ENCODE data around the gene IFNA14.
"Not testable (repeated sequence)": the region's sequence is repeated elsewhere in the genome, so short reads cannot be mapped to it uniquely, and the experiment has no call there.

The IFNA14 gene

DNA sequence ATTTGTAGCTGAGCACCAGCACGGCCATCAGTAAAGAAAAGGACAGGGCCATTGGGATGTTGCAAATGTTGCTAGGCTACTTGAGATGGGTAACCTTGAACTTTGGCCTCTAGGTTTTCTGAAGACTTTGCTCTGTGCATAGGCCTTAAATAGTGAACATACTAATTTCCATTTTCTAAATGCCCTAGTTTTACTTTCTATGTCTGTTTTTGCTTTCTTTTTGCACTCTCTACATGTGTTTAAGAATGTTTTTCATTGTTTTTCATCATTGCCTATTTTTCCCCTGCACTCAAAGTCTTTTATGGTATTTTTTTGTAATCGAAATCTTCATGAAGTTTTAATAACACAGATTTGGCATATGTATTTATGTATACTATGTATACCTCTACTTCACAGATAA lies 11.7 kb downstream of the IFNA14 start, which contains the start of gene IFNA17:
Gene IFNA17 (minus strand): TSS at position 101 of the 400 bp plus-strand sequence. CDS start 49 bp downstream, at position 52.
- no peak within 1 kb of the TSS for H3K27ac ChIP-seq
- DNase-seq (ENCODE audit: low spot score) = no peak
- ChIA-PET CTCF (no interaction called here), POLR2A (ENCODE audit: low non-redundant PET) (no interaction called here)
- TF ChIP-seq, protein P1, sequence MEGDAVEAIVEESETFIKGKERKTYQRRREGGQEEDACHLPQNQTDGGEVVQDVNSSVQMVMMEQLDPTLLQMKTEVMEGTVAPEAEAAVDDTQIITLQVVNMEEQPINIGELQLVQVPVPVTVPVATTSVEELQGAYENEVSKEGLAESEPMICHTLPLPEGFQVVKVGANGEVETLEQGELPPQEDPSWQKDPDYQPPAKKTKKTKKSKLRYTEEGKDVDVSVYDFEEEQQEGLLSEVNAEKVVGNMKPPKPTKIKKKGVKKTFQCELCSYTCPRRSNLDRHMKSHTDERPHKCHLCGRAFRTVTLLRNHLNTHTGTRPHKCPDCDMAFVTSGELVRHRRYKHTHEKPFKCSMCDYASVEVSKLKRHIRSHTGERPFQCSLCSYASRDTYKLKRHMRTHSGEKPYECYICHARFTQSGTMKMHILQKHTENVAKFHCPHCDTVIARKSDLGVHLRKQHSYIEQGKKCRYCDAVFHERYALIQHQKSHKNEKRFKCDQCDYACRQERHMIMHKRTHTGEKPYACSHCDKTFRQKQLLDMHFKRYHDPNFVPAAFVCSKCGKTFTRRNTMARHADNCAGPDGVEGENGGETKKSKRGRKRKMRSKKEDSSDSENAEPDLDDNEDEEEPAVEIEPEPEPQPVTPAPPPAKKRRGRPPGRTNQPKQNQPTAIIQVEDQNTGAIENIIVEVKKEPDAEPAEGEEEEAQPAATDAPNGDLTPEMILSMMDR (conservative IDR thresholded peaks at IDR 0.05; ENCODE audit: low read depth) = no peak

DNA sequence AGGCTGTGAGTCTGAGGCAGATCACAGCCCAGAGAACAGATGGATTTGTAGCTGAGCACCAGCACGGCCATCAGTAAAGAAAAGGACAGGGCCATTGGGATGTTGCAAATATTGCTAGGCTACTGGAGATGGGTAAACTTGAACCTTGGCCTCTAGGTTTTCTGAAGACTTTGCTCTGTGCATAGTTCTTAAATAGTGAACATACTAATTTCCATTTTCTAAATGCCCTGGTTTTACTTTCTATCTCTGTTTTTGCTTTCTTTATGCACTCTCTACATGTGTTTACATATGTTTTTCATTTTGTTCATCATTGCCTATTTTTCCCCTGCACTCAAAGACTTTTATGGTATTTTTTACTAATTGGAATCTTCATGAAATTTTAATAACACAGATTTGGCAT lies 22.6 kb downstream of the IFNA14 start, which contains the start of gene IFNA16:
Gene IFNA16 (minus strand): TSS at position 101 of the 400 bp plus-strand sequence. CDS start 6 bp downstream, at position 95.
- CTCF ChIA-PET; H3K27ac ChIP-seq; POLR2A ChIA-PET (ENCODE audit: low non-redundant PET); DNase-seq (ENCODE audit: low spot score): not testable (repeated sequence)

DNA sequence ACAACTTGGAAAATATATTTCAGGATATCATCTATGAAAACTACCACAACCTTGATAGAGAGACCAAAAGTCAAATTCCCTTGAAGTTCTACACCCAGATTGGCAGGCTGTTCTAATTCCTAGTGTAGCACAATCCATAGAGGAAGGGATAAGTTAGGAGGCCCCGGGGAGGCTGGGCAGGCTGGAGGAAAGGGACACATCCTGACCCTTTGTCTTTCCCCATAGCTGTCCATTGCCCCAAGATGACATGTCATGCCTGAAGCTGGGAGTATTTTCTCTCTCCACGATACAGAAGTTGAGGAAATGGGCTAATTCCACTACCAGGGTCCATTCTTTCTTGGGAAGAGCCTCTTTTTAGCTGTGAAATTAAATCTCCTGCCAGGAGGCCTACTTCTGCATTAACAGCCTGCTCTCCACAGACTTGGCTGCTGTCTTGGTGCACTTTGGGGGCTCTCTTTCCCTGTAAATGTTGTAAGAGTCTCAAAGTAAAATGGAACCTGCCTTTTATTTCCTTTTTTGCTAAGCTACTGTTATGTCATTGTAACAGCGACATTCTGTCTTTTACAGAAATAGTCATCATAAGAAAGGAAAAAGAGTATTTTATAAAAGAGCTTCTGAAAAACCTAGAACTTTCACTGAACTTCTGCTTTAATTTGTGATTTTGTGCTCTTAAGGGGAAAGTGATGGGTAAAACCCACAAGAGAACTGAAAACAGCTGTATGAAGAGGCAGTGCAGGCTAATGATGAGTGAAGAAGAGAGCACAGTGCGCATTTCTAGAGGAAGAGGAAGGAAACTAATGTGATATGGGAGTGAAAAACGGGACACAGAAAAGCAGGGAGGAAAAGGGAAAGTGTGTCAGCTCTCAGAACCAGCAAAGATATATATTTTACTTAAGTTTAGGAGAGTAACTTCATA lies 26.1 kb downstream of the IFNA14 start:
- DNase-seq (ENCODE audit: low spot score); H3K27ac ChIP-seq; POLR2A ChIA-PET (ENCODE audit: low non-redundant PET): not testable (repeated sequence)
- CTCF ChIA-PET = interaction anchor here (0.7 kb wide), 1 partner anchor 11 kb away, joined by 3 read pairs; no protein-coding TSS in a partner anchor

DNA sequence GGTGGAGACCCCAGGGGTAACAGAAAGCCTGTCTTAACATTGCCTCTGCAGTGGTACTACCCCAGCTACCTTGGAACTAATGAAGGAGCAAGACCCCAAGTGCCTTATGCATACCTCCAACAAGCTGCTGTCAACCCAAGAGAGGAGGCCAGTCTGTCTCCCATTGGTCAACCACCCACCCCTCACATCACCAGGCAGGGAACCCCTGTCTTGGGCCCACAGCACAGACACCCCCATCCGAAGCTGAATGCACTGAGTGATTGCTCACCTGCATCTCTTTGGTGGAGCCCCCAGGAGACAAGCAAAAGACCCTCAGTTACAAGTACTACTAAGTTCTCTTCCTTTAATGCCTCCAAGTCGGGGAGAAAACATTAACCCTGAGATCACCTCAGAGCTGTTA lies 27.6 kb downstream of the IFNA14 start:
- DNase-seq (ENCODE audit: low spot score); POLR2A ChIA-PET (ENCODE audit: low non-redundant PET); CTCF ChIA-PET; H3K27ac ChIP-seq: not testable (repeated sequence)

DNA sequence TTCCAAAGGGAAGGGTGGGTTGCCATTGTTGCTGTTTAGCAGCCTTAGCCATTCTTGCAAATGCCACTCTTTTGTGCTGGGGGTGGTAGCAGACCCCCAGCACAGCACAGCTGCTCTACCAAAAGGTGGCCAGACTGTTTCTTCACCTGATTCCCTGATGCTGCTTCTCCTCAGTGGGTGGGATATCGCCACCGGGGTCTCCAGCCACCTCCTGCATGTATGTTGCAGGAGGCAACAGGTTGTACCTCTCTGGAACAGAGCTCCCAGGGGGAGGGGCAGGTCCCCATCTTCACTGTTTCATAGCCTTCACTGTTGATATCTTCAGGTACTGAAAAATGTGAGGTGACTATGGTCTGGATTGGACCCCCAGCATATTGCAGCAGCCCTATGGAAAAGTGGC lies 29.0 kb downstream of the IFNA14 start:
- POLR2A ChIA-PET (ENCODE audit: low non-redundant PET); H3K27ac ChIP-seq; CTCF ChIA-PET; DNase-seq (ENCODE audit: low spot score): not testable (repeated sequence)

DNA sequence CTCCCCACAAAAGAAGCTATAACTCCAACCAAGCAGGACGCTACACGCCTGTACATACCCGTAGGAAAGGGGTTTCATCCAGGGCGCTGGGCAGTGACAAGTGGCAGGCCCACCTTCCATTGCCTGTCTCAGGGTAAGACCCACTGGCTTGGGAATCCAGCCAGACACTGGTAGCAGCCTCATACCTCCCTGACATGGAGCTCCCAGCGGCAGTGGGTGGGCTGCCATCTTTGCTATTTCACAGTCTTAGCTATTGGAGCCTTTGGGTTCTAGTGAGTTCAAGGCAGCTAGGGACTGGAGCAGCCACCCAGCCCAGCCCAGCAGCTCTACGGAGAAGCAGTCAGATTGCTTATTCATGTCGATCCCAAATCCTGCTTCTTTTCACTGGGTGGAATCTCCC lies 29.5 kb downstream of the IFNA14 start:
- no peak for DNase-seq (ENCODE audit: low spot score)
- POLR2A ChIA-PET (ENCODE audit: low non-redundant PET) = no interaction called here
- CTCF ChIA-PET = no interaction called here
- TF ChIP-seq, protein P1 (conservative IDR thresholded peaks at IDR 0.05; ENCODE audit: low read depth) = no peak
- H3K27ac ChIP-seq = no peak overlapping the region

DNA sequence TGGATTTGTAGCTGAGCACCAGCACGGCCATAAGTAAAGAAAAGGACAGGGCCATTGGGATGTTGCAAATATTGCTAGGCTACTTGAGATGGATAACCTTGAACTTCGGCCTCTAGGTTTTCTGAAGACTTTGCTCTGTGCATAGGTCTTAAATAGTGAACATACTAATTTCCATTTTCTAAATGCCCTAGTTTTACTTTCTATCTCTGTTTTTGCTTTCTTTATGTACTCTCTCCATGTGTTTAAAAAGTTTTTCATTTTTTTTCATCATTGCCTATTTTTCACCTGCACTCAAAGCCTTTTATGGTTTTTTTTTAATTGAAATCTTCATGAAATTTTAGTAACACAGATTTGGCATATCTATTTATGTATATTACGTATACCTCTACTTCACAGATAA lies 32.8 kb downstream of the IFNA14 start, which contains the start of gene IFNA10:
Gene IFNA10 (minus strand): TSS at position 101 of the 400 bp plus-strand sequence. CDS start 46 bp downstream, at position 55.
- CTCF ChIA-PET = interaction anchor here (0.7 kb wide), 1 partner anchor 82 kb away, joined by 5 read pairs; no protein-coding TSS in a partner anchor
- DNase-seq (ENCODE audit: low spot score); POLR2A ChIA-PET (ENCODE audit: low non-redundant PET); H3K27ac ChIP-seq: not testable (repeated sequence)

DNA sequence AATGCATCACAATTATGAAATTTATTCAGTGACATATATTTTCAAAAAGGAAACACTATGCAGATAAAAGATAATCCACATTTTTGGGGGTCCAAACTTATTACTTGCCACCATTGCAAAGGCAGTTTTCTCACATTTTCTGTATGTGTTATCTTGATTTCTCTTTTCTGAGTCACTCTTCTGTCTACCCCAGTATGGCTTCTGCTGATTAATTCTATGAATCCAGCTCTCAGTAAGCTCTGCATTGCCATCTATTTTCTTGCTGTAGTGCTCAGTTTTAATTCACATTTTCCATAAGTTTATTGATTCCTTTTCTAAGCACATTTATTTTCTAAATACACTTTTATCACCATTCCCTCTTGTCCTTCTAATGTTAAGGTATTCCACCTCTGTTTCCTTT lies 34.6 kb downstream of the IFNA14 start:
- CTCF ChIA-PET = no interaction called here
- TF ChIP-seq, protein P1 (conservative IDR thresholded peaks at IDR 0.05; ENCODE audit: low read depth) = no peak
- H3K27ac ChIP-seq = no peak overlapping the region
- no peak for DNase-seq (ENCODE audit: low spot score)
- POLR2A ChIA-PET (ENCODE audit: low non-redundant PET) = no interaction called here

DNA sequence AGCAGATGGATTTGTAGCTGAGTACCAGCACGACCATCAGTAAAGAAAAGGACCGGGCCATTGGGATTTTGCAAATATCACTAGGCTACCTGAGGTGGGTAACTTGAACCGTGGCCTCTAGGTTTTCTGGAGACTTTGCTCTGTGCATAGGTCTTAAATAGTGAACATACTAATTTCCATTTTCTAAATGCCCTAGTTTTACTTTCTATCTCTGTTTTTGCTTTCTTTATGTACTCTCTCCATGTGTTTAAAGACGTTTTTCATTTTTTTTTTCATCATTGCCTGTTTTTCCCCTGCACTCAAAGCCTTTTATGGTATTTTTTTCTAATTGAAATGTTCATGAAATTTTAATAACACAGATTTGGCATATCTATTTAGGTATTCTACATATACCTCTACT lies 37.7 kb downstream of the IFNA14 start, which contains the start of gene IFNA7:
Gene IFNA7 (minus strand): TSS at position 101 of the 400 bp plus-strand sequence. CDS start 40 bp downstream, at position 61.
- POLR2A ChIA-PET (ENCODE audit: low non-redundant PET); DNase-seq (ENCODE audit: low spot score); H3K27ac ChIP-seq: not testable (repeated sequence)
- CTCF ChIA-PET = interaction anchor here (0.7 kb wide), 1 partner anchor 266 kb away, joined by 4 read pairs; no protein-coding TSS in a partner anchor

Measured in RWPE1 (cell line).